ENCODE data around the gene TNFRSF1B.

The TNFRSF1B gene

GRCh38 chr1:12176298-12177118 is 9.7 kb downstream of the TNFRSF1B start:
- DNase-seq (ENCODE audit: low spot score): no peak

- DNase-seq (ENCODE audit: low spot score): no peak
Observed at GRCh38 chr1:12177156-12177998, 10.6 kb downstream of the TNFRSF1B start.

GRCh38 chr1:12177999-12178441 is 11.2 kb downstream of the TNFRSF1B start:
- peak; percentile 93 for DNase-seq (ENCODE audit: low spot score)

GRCh38 chr1:12178511-12178910 is 11.7 kb downstream of the TNFRSF1B start:
- no peak for DNase-seq (ENCODE audit: low spot score)

GRCh38 chr1:12179111-12179519 is 12.3 kb downstream of the TNFRSF1B start:
- peak; percentile 95 for DNase-seq (ENCODE audit: low spot score)

- DNase-seq (ENCODE audit: low spot score): no peak
Observed at GRCh38 chr1:12179676-12180075, 12.9 kb downstream of the TNFRSF1B start.

GRCh38 chr1:12180315-12180714 is 13.5 kb downstream of the TNFRSF1B start:
- DNase-seq (ENCODE audit: low spot score): no peak

- DNase-seq (ENCODE audit: low spot score): no peak
Observed at GRCh38 chr1:12180903-12181302, 14.1 kb downstream of the TNFRSF1B start.

GRCh38 chr1:12181568-12181967 is 14.8 kb downstream of the TNFRSF1B start:
- DNase-seq (ENCODE audit: low spot score): no peak

GRCh38 chr1:12182410-12182984 is 15.7 kb downstream of the TNFRSF1B start:
- DNase-seq (ENCODE audit: low spot score): no peak

GRCh38 chr1:12183095-12183794 is 16.5 kb downstream of the TNFRSF1B start:
- DNase-seq (ENCODE audit: low spot score): no peak

GRCh38 chr1:12184008-12184681 is 17.4 kb downstream of the TNFRSF1B start:
- DNase-seq (ENCODE audit: low spot score): peak; percentile 84

- DNase-seq (ENCODE audit: low spot score): no peak
Observed at GRCh38 chr1:12185036-12185917, 18.5 kb downstream of the TNFRSF1B start.

GRCh38 chr1:12185918-12186678 is 19.3 kb downstream of the TNFRSF1B start:
- DNase-seq (ENCODE audit: low spot score): no peak

GRCh38 chr1:12186679-12186985 is 19.8 kb downstream of the TNFRSF1B start:
- no peak for DNase-seq (ENCODE audit: low spot score)

- no peak for DNase-seq (ENCODE audit: low spot score)
Observed at GRCh38 chr1:12188115-12188514, 21.3 kb downstream of the TNFRSF1B start.

GRCh38 chr1:12188657-12189327 is 22.0 kb downstream of the TNFRSF1B start:
- no peak for DNase-seq (ENCODE audit: low spot score)

- DNase-seq (ENCODE audit: low spot score): no peak
Observed at GRCh38 chr1:12189328-12189682, 22.5 kb downstream of the TNFRSF1B start.

Measured in kidney capillary endothelial cell (primary cell).